ENCODE results near the gene GPR26. TPM values are rescaled to one million over a fixed set of nuclear protein-coding genes. Genes with fewer than 3 reads are reported as not detected.
A peak's percentile ranks its signal among the peaks of the same experiment; 100 is the strongest.

GPR26 gene
- polyA plus RNA-seq, 1 of the 3 experiments (the other 2 are of a cell fraction), result not detected

DNA sequence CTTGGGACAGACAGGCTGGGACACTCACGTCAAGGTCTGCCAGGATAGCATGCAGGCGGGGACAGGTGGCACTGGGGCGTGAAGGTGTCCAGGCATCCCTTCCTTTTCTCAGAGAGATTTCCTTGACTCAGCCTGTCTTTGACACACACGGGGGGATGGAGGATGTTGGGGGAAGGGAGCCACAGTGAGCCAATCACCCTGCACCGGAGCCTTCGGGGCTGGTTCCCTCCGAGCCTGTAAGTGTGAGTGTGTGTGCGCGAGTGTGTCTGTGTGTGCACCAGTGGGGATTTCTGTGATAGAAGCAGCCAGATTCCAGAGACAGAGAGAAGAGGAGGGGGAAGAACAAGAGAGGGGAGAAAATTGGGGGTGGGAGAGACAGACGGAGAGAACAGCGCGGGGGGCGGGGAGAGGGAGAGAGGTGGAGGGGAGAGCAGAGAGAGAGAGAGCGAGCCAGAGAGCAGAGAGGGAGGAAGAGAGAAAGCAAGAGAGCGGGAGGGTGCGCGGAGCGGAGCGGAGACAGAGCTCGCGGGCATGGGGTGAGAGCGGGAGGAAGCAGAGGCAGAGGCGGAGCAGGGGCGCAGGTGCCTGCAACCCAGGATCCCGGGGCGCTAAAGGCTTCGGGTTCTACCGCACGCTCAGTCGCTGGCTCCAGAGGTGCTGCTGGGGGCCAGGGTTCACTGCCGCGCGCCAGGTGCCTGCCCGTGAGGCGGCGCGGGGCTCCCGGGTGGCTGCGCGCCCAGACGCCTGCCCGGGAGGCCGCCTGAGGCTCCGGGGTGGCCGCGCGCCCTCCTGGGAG lies 466 bp upstream of the GPR26 start:
- ChIA-PET POLR2A (no interaction called here), CTCF (interaction anchor here (1.2 to 1.5 kb wide), 2 partner anchors 13 to 18 kb away, joined by 3 read pairs; no protein-coding TSS in a partner anchor)
- Histone ChIP-seq H3K4me1 (ENCODE audit: control insufficient read depth in 1 of 2, insufficient read depth in 2 of 2, low read depth in 1 of 2, low read length in 1 of 2) (no peaks in the 10 kb centered on the region; a peak in 1 of 4 replicates), H3K4me3 (ENCODE audit: low read depth in 2 of 2, low read length in 1 of 2) (no peak overlapping the region), H3K9ac (no peak overlapping the region), H2AFZ (ENCODE audit: low read depth) (no peak overlapping the region), H3K9me3 (no peaks in the 10 kb centered on the region), H3F3A (replicated peaks; ENCODE audit: insufficient read depth) (no peaks in the 10 kb centered on the region), H3K36me3 (replicated peaks in 1 of 2; ENCODE audit: control insufficient read depth in 1 of 2, insufficient read depth in 2 of 2, low read length in 1 of 2) (no peaks in the 10 kb centered on the region), H3K4me2 (no peak overlapping the region), H3K27me3 (ENCODE audit: insufficient read depth) (no peaks in the 10 kb centered on the region), H3K27ac (ENCODE audit: low read depth in 2 of 2, low read length in 1 of 2) (no peak overlapping the region), H4K20me1 (ENCODE audit: insufficient read depth) (no peaks in the 10 kb centered on the region), H3K79me2 (ENCODE audit: insufficient read depth) (no peaks in the 10 kb centered on the region), H3K9me2 (no peaks in the 10 kb centered on the region)
- TF ChIP-seq, protein P1, sequence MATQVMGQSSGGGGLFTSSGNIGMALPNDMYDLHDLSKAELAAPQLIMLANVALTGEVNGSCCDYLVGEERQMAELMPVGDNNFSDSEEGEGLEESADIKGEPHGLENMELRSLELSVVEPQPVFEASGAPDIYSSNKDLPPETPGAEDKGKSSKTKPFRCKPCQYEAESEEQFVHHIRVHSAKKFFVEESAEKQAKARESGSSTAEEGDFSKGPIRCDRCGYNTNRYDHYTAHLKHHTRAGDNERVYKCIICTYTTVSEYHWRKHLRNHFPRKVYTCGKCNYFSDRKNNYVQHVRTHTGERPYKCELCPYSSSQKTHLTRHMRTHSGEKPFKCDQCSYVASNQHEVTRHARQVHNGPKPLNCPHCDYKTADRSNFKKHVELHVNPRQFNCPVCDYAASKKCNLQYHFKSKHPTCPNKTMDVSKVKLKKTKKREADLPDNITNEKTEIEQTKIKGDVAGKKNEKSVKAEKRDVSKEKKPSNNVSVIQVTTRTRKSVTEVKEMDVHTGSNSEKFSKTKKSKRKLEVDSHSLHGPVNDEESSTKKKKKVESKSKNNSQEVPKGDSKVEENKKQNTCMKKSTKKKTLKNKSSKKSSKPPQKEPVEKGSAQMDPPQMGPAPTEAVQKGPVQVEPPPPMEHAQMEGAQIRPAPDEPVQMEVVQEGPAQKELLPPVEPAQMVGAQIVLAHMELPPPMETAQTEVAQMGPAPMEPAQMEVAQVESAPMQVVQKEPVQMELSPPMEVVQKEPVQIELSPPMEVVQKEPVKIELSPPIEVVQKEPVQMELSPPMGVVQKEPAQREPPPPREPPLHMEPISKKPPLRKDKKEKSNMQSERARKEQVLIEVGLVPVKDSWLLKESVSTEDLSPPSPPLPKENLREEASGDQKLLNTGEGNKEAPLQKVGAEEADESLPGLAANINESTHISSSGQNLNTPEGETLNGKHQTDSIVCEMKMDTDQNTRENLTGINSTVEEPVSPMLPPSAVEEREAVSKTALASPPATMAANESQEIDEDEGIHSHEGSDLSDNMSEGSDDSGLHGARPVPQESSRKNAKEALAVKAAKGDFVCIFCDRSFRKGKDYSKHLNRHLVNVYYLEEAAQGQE (IDR thresholded peaks at IDR 0.05; ENCODE audit: low read depth, low read length), result no peak
- TF ChIP-seq, protein P2, sequence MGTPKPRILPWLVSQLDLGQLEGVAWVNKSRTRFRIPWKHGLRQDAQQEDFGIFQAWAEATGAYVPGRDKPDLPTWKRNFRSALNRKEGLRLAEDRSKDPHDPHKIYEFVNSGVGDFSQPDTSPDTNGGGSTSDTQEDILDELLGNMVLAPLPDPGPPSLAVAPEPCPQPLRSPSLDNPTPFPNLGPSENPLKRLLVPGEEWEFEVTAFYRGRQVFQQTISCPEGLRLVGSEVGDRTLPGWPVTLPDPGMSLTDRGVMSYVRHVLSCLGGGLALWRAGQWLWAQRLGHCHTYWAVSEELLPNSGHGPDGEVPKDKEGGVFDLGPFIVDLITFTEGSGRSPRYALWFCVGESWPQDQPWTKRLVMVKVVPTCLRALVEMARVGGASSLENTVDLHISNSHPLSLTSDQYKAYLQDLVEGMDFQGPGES (IDR thresholded peaks at IDR 0.05; ENCODE audit: low read depth, low read length), result no peak
- 12% methylated on average over 19 of the region's 47 CpGs for WGBS (ENCODE audit: low lambda C conversion rate)
- peak; percentile 62 for DNase-seq

DNA sequence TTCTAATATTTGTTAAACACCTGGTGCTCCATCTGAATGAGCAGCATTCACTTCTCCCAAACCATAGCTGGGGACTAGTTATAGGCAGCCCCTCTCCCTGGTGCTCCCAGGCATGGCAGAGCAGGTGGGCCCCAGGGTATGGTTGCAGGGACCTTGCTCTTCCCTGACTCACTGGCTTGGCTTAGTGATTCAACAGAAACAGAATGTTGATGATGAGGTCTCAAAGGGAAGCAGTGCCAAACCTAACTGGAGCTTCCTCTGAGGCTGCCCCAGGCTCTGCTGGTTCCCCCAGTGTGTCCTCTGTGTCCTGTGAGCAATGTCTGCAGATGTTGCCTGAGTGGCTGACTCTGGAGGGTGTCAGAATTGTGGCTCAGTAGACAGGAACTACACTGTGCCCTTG lies 3.7 kb downstream of the GPR26 start:
- Histone ChIP-seq H3K9me3 (no peaks in the 10 kb centered on the region), H3K4me1 (ENCODE audit: control insufficient read depth in 1 of 2, insufficient read depth in 2 of 2, low read depth in 1 of 2, low read length in 1 of 2) (no peaks in the 10 kb centered on the region; a peak in 1 of 4 replicates), H3K4me3 (ENCODE audit: low read depth in 2 of 2, low read length in 1 of 2) (no peak overlapping the region), H3F3A (replicated peaks; ENCODE audit: insufficient read depth) (no peaks in the 10 kb centered on the region), H3K9ac (no peak overlapping the region), H3K9me2 (no peaks in the 10 kb centered on the region), H3K79me2 (ENCODE audit: insufficient read depth) (no peaks in the 10 kb centered on the region), H3K36me3 (replicated peaks in 1 of 2; ENCODE audit: control insufficient read depth in 1 of 2, insufficient read depth in 2 of 2, low read length in 1 of 2) (no peaks in the 10 kb centered on the region), H3K4me2 (no peak overlapping the region), H3K27ac (ENCODE audit: low read depth in 2 of 2, low read length in 1 of 2) (no peak overlapping the region), H4K20me1 (ENCODE audit: insufficient read depth) (no peaks in the 10 kb centered on the region), H2AFZ (ENCODE audit: low read depth) (no peak overlapping the region), H3K27me3 (ENCODE audit: insufficient read depth) (no peaks in the 10 kb centered on the region)
- TF ChIP-seq FOSL2 (IDR thresholded peaks at IDR 0.05; ENCODE audit: borderline replicate concordance, low read depth) (no peak), RAD21 (IDR thresholded peaks at IDR 0.05; ENCODE audit: low read length) (no peak), YY1 (IDR thresholded peaks at IDR 0.05; ENCODE audit: low read depth) (no peak), MAX (IDR thresholded peaks at IDR 0.05; ENCODE audit: low read depth) (no peak), FOXM1 (IDR thresholded peaks at IDR 0.05; ENCODE audit: low read depth) (no peak), SIN3A (IDR thresholded peaks at IDR 0.05; ENCODE audit: borderline replicate concordance, low read depth, low read length) (no peak), FOXJ3 (CRISPR knock-in tag; IDR thresholded peaks at IDR 0.05) (no peak), PBX3 (IDR thresholded peaks at IDR 0.05) (no peak), MXI1 (IDR thresholded peaks at IDR 0.05; ENCODE audit: low read depth, low read length) (no peak), GABPA (IDR thresholded peaks at IDR 0.05; ENCODE audit: low read depth) (no peak)
- TF ChIP-seq, protein P1 (IDR thresholded peaks at IDR 0.05; ENCODE audit: low read depth, low read length), result no peak
- TF ChIP-seq, protein P3, sequence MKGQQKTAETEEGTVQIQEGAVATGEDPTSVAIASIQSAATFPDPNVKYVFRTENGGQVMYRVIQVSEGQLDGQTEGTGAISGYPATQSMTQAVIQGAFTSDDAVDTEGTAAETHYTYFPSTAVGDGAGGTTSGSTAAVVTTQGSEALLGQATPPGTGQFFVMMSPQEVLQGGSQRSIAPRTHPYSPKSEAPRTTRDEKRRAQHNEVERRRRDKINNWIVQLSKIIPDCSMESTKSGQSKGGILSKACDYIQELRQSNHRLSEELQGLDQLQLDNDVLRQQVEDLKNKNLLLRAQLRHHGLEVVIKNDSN (IDR thresholded peaks at IDR 0.05; ENCODE audit: borderline replicate concordance, low read depth), result no peak
- ChIA-PET POLR2A (no interaction called here), CTCF (no interaction called here)
- DNase-seq, result no peak
